ENCODE measurements around the gene GPR84.

GPR84 gene

DNA sequence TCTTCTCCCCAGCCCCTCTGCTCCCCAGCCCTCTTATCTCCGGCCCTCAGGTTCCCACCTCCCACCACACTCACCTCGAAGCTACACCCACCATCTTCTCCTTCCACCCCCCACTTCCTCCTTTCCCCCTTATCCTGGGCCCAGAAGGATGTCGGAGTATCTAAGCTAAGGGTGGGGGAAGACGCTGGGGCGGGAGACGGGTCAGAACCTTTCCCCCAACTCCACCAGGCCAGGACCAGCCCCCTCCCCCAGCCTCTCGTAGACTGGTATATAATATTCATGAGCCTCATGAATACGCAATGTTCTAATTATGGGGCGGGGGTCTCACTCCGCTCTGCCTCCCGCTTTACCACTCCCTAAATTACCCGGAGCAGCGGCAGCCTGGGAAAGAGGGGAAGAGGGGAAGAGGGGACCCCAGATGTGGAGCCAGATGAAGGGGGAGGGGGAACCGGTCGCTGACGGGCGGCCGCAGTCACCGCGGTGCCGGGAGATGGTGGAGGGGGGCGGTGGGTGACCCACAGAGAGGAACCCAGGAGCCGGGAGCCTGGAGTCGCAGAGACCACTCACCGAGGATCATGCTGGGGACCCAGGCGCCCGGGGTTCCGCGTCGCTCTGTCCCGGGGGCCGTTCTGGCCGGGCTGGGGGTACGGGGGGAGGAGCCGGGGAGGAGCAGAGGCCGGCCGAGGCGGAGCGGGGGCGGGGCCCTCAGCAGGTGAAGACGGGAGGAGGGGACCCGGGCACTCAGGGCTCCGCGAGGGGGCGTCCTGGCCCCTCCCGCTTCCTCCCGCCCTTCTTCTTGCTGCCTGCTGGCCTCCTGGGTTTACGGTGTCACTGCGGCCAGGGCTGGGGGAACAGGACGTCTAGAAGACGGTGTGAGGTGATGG is 26.6 kb upstream of the GPR84 start:
- peak; percentile 84 for DNase-seq

DNA sequence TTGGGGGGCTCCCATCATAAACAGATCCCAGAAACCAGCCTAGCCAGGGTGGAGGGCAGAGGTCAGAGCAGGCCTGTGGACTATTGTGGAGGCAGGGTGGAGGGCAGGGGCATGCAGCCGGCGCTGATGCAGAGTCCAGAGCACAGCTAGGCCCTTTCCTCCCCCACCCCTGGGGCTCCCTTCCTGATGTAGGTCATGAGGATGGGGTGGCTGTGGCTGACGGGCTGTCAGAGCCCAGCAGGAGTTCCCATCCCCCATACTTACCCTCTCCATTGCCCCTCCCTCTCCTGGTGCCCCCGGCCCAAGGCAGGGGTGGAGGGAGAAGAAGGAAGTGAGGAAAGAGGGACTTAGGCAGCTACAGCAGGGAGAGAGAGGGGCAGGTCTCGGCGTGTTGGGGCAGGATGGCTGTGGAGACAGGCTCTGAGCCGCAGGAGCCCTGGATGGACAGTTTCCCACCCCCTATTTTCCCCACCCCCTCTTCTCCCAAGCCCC is 25.9 kb upstream of the GPR84 start:
- no peak for DNase-seq

DNA sequence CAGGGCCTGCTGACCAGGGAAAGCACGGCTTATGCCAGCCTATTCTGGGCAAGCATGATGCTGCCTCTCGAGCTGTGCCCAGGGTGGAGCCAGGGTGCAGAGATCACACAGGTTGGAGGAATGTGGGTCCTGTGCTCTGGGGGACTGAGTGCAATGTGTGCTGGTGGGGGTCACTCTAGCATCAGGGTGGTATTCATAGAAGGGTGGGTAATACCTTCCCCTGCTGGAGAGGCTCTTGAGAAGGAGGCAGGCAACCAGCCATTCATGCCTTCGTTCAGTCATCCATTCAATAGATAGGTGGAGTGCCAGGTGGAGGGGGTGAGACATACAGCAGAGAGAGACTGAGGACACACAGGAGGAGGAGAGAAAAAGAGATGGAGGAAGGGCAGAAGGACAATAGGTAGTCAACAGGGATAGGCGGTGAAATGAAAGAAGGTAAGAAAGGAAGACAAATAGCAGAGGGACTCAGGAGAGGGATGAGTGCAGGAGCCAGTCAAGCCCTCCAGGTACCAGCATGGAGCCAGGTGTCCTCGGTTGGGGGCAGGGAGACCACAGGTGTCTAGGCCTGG is 25.4 kb upstream of the GPR84 start:
- no peak for DNase-seq

DNA sequence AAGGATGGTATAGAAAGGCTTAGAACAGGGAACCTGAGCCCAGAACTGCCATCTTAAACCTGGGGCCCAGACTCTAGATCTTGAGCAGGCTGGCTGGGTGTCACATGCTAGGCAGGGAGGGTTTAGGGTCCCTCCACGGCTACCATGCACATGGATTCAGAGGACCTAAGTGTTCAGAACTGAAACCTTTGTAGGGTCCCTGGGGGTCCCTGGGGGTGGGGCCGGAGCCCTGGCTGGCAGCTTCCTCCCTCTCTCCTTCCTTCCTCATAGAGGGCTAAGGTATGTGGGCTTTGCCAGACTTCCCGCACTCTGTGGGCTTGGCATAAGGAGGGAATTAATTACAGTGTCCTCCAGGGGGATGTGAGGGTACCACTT is 24.8 kb upstream of the GPR84 start:
- no peak for DNase-seq

DNA sequence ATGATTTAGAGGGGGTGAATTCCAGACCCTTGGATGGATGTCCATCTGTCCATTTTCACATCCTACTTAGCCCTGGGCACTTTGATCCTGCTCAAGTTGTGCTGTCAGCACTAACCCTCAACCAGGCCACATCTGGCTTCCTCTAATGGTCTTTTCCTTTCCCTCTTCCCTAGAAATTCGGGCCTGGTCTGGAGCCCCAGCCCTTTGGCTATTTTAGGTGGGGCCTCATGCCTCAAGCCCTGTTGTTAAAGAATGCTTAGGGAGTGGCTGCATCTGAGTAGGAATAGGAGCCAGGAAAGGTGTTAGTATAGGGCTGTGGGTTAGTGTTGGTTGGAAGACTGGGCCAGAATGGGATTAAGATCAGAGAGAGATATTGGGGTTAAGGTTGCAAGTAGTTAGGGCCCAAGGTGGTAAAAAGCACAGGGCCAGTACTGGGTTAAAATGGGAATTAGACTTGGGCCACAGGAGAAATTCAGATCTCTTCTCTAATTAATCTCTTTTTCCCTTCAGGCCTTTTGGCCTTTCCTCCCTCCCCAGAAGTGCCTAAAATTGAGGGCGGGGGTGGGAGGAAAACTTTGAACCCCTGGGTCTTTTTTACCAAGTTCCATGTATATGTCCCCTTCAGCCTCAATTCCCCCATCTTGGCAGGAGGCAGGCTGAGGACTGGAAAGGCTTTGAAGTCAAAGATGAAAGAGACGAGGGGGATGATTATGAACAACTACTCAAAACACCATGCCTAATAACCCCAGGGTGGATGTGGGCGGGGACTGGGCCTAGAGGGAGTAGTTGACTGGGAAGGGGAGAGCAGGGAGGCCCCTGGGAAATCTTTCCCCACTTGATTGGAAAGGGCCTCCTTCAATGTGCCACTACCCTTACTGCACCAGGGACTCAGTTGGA is 24.2 kb upstream of the GPR84 start:
- DNase-seq, result no peak

DNA sequence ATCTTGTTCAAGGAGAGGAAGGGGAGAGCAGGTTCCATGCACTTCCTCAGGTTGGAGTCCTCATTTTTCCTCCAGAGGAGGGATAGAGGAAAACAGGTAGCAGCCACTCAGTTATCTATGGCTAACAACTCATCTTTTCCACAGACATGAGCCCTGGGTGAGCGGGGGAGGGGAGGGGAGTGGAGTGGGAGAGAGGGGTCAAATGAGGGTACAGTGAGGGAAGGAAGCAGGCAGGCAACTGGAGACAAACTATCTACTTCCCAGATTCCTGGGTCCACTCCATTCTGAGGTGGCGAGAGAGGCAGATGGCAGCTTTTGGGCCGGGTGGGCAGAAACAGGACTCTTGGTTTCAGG is 22.8 kb upstream of the GPR84 start:
- no peak for DNase-seq

DNA sequence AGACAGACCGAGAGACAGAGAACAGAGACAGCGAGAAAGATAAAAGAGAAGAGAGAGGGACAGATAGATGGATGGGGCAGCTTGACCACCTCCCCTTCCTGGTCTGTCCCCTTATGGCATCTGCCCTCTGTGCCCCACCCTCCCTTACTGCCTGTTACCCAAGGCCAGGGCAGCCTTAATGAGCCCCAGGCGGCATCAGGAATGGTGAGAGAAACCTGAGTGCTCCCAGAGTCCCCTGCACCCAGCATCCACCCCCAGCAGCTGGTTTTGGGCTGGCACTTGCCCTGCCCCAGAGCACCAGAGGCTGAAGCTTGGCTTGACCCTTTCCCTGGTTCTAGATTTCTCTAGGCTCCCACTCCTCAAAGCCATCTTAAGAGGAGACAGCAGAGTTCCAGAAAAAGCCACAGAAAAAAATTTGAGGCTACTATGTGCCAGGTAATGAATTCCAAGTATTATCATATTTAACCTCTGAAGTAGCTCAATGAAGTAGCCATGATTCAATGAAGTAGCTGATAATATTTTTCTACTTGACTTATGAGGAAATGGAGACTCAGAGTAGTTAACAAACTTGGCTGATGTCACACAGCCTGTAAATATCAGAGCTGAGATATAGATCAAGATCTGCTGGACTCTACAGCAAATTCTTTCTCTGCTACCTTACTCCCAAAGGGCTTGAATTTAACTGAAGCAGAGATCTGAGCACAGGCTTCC is 22.3 kb upstream of the GPR84 start:
- no peak for DNase-seq

DNA sequence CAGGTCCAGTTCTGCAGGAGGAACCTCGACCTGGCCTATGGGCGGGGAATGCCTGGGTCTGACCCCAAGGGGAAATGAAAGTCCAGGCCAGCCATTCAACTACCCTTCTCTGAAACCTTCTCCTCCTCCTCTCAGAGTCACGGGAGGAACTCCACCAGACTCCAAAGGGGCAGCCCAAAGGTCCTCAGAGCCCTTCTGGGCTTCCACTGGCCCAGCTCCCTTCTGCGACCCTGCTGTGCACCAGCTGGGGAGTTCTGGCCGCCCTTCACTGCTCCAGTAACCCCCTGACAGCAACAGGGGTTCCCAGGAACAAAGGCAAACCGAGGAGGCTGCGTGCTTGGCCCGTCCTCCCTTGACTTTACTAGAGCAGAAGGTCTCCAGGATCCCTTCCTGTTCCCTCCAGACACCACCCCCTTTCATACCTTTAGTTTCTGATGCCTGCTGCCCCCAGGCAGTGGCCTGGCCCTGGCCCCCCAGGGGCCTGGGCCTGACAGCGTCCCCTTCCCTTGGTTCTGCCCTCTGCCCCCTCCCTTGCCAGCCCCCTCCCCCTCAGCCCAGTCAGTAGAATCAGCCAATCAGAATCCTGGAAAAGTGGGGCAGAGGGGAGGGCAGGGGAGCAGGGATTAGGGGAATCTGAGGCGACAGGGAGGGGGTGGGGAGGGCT is 21.1 kb upstream of the GPR84 start:
- DNase-seq, result no peak

DNA sequence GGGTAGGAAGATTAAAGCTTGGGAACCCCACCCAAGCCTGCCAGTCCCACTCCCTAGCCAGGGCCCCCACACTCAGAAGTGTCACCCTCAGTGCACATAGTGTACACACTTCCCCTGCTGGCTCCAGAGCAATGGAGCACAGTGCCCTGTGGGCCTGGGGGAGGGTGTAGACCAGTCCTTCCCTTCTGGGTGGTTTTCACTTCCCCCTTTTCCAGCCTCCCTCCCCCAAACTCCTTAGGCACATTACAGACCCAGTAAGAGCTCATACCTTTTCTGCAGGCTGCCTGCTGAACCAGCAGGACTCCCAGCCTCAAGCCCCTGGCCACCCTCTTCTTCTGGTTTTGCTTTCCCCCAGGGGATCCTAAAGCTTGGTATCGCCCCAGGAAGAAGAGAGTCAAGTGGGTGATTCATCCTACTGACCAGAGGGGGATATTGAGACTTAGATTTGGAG is 20.3 kb upstream of the GPR84 start, which contains the start of gene ZNF385A:
ZNF385A (minus strand) TSS at position 143 of the 451 bp plus-strand sequence. CDS start 219 bp downstream, outside the sequence.
- DNase-seq, result no peak

DNA sequence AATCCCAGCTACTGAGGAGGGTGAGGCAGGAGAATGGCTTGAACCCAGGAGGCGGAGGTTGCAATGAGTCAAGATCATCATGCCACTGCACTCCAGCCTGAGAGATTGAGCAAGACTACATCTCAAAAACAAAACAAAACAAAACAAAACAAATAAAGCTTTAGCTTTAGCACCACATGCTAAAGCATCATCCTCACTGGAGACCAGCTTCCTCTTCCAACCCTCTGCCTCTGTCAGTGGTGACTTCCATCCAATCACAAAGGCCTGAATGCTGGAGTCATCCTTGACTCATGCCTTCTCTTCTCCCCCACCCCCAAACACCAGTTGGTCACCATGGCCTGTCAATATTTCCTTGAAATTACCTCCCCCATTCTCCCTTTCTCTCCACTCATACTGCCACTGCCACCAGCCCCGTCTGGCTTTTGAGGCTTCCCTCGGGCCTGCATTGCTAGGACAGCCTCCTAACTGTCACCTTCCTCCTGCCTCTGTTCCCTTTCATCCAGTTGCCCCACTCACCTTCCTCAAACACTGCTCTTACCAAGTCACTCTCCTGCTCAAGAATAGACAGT is 18.8 kb upstream of the GPR84 start:
- peak; percentile 69 for DNase-seq

DNA sequence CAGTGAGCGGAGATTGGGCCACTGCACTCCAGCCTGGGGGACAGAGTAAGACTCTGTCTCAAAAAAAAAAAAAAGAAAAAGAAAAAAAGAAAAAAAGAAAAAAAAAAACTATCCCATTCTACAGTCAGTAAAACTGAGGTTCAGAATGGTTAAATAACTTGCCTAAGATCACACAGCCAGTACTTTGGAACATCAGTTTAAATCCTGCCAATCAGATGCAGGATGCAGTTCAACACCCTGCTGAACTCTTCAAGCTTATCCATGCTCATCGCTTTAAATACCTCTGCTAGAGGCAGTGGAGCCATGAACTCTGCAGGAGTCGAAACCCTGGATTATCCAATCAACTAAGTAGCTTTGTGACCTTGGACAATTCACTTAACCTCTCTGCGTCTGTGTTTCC is 16.9 kb upstream of the GPR84 start:
- DNase-seq, result no peak

DNA sequence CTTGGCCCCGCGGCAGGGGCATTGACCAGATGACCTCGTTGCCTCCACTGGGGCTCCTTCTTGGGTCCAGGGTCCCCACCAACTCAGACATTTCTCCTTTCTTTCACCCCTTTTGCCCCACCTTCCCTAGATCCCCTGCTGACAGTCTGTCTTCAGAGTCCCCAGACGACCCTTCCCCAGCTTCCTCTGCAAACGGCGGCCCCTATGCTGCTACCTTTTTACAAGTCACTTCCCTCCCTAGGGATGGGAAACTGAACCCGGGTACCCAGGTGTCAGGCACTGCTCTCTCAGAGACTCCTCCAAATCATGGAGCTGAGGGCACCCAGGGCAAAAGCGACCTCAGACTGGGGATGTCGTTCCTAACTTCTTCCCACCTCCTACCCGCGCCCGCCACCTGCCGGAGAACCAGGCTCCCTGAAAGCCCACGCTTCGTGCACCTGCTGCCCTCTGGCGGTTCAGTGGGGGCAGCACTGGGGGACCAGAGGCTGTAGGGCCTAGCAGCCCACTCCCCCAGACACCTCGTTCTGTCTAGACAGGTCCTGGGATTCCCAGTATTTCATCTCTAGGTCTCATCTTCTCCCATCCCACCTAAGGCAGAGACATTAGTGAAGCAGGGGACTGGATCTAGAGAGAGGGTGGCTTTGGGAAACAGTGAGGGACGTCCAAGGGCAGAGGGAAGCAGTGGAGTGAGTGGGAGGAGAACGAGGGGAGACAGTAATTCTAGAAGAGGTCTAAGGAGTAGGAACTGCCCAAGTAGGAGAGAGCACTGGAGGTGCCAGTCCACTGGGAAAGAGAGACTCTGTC is 15.3 kb upstream of the GPR84 start:
- peak; percentile 94 for DNase-seq

DNA sequence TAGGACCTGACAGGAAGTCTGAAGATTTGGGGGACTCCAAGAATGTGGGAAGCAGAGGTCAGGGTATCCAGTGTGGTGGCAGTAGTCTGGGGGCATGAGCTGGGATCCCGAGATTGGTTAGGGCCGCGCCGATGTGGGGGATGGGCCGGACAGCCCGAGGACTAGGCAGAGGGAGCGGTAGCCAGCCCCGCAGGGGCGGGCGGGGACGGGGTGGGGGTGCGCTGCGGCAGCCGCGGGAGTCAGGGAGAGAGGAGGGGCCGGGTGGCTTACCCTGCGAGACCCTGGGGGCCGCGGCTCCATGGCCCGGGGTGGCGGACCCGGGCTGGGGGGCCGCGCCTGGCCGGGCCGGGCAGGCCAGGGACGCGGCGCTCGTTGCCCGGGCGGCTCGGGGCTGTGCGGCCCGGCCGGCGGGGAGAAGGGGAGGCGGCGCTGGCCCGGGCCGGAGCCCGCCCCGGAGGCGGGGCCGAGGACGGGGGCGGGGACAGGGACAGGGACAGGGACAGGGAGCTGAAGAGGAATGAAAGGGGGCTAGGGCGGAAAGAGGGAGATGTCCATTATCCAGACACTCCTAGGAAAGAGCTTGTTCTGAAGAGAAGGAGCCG is 14.6 kb upstream of the GPR84 start:
- no peak for DNase-seq

DNA sequence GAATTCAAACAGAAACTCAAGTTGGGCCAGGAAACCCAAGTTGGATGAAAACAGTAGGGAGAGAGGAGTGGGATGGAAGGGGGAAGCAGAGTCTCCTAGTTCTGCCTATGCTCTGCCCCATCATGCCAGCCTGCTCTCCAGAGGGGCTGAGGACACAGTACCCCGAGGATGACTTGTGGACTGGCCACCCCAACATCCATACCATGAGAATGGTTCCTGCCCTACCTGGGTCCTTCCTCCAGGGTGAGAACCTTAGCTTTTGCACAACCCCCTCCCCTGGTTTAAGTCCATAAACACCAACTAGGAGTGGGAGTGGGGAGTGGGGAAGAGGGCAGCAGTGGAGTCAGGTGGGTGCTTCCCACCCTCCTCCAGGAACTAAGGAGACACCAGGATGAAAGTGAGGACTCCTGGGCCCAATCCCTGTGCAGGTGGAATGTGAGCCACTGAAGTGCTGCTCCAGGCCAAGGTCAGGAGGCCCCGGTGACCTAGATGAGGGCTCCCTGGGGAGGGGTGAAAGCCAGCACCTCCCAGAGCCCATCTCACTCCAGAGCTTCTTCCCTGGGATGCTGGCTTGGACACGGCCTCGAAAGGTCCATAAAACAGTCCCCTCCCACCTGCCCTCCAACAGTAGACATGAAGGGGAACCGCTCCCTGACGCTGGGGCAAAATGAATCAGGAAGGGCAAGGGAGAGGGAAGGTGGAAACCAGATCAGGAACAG is 13.7 kb upstream of the GPR84 start:
- no peak for DNase-seq

DNA sequence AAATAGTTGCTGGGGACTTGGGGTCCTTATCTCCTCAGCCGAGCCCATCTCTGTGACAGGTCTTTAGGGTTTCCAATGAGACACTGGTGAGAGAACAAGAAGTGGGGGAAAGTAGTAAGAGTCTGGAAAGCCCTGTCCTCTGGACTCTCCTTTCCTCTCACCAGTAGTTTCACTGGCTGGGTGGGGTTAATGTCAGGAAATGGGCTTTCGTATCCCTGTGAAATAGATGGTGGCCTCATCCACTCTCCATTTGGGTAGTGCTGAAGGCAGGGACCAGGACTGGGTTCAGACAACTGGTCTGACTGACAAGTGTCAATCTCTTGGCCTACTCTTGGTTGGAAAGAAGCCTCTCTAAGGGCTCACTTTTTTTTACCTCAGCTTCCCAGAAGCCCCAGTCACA is 12.7 kb upstream of the GPR84 start:
- no peak for DNase-seq

DNA sequence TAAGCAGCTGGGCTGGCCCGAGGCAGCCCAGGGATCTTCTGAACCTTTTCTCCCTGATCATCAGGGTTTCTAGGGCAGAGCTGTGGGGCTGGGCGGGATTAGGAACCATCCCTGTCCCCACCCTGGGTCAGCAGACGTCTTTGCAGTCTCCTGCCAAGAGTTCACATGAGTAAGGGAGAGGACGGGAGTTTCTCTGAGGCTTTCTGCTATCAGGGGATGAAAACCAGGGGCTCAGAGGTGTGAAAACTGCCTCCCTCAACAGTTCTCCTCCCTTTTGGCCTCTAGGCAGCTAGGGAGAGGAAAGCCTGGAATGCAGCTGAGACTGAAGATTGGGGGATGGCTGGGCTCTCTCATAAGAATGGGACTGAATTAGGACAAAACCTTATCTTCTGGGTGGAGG is 12.3 kb upstream of the GPR84 start:
- no peak for DNase-seq

DNA sequence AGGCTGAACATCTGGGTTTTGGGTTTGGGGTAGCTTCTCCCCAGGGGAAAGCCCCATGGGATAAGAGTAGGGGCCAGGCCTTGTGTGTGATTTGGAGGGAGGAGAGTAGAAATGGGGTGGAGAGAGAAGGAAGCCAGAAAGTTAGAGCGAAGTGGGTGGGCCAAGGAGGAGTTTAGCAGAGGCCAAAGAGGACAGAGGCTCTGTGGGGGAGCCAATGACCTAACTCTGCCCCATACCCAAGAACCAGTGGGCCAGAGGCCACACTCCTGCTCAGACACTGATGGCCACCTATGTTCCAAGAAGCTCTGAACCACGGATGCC is 10.9 kb upstream of the GPR84 start:
- DNase-seq, result no peak

DNA sequence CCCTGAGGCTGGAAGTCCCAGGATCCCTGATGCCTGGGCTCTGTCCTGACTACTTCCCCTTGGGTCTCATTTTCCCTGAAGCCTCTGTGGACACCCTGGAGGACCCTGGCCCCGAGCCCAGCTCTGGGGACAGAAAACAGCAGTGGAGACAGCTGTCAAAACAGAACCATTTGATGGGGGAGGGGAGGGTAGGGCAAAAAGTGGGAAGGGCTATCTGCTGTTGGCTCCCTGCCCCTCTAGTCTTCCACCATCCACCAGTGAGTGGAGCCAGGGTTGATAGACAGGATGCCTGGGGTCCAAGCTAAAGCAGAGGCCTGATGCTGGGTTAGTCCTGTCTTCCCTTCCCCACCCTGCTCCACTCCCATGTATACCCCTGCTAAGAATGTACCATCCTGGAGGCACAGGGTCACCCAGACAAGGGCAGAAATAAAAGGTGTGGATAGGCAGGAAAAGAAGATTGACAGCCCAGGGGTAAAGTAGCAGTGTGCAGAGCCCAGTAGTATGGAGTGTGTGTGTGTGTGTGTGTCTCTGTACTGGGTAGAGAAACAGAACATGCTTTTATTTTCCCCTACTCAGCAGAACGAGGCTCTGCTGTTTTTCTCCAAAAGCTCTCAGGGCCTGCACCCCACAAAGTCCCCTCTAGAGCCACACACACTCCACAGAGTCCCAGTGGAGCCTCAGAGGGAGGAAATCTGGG is 10.4 kb upstream of the GPR84 start:
- no peak for DNase-seq
